ENCODE measurements around the gene UBE3C.
"Not testable (repeated sequence)": the region's sequence is repeated elsewhere in the genome, so short reads cannot be mapped to it uniquely, and the experiment has no call there.

The UBE3C gene

DNA sequence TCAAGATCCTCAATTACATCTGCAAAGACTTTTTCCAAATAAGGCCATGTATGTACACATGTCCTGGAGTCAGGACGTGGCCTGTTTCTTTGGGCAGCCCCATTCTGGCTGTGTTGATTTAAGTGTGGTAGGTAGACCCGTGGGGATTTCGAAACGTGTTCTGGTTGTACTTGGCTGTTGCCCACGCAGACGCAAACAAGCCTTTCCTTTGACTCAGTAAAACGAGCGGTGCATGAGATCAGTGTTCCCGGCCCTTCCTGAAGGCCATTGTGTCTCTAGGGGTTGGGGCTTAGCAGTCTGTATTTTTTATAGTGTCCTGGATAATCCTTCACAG is 133.2 kb downstream of the UBE3C start:
- DNase-seq (ENCODE audit: low read depth), result peak; percentile 99

DNA sequence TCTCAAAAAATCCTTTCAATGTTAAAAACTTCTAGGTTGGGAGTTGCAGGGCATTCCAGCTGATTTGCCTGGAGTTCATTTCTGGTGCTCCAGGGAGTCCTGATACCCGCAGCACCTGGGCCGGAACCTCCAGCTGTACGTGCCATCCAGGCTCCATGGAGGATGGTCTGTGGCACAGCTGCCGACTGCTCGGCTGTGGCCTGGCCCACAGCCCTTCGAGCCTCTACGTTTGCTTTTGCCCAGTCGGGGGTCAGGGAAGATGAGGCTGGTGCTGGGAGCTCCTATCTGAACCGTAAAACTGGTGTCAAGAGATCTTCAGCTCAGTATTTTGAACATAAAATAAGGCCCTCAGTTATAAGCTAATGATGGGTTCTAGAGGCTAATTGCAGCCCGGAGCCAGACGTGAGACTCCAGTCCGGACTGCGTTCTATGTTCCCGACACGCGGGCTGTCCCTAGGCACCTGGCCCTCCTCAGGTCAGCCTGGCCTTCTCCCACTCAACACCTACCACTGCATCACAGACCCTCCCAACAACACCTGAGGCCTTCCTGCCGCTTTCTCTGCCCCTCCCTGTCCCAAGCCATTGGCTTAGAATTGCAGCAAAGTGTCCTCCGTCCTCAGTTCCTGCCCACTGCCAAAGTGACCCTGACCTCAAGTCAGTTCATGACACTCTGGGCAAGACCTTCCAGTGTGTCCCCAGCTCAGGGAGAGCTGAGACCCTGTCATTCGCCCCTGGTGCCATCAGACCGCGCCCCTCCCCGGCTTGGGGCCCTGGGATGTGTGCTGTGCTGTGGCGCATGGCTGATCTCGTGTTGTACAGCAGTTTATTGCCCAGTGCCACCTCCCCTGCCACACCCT is 133.9 kb downstream of the UBE3C start:
- DNase-seq (ENCODE audit: low read depth), result no peak

GRCh38 chr7:157273208-157274093 is 134.7 kb downstream of the UBE3C start:
- DNase-seq (ENCODE audit: low read depth), result peak; percentile 41

DNA sequence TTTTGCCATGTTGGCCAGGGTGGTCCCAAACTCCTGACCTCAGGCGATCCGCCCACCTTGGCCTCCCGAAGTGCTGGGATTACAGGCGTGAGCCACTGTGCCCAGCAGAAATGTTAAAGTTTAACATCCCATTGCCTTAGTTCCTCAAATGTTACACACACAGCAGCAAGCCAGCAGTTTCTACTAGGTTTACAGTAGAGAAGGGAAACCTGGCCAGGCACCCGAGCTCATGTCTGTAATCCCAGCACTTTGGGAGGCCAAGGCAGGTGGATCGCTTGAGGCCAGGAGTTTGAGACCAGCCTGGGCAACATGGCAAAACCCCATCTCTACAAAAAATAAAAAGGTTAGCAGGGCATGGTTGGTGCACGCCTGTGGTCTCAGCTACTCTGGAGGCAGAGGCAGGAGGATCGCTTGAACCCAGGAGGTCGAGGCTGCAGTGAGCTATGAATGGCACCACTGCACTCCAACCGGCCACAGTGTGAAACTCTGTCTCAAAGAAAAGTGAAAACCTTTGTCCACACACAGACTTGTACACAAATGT is 135.4 kb downstream of the UBE3C start:
- not testable (repeated sequence) for DNase-seq (ENCODE audit: low read depth)

DNA sequence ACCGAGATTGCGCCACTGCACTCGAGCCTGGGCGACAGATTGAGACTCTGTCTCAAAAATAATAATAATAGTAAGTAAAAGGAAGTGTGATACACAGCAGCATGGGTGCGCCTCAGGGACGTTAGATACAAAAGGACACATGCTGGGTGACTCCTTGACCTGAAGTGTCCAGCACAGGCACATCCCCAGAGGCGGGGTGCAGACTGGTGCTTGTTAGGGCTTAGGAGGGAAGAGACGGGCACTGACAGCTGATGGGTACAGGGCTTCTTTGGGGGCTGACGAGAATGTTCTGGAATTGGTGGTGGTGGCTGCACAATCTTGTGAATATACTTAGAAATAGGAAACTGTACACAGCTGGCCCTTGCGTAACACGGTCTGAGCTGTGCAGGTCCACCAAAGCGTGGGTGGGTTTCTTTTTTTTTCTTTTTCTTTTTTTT is 136.3 kb downstream of the UBE3C start:
- no peak for DNase-seq (ENCODE audit: low read depth)

DNA sequence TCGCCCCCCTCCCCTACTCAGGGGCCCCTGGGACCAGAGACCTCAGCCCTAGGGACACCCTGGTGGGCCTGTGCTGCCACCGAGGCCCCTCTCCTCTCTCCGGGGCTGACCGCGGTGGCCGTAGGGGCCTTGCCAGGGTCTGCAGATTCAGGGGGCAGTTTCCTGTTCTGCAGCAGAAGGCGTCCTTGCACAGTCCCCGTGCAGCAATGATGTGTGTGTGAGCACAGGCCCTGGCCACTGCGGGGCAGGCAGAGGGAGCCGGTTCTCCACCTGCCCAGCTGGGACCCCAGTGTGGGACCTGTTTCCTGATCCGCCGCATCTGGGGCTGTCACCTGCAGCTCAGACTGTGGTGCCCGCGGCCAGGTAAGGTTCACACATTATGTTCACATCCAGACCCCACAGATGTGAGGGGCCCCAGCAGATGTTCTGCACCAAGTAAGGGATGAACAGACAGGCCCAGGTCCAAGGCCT is 137.4 kb downstream of the UBE3C start:
- no peak for DNase-seq (ENCODE audit: low read depth)

- no peak for DNase-seq (ENCODE audit: low read depth)
Observed at GRCh38 chr7:157276731-157277562, 138.2 kb downstream of the UBE3C start.

GRCh38 chr7:157277568-157277967 is 138.8 kb downstream of the UBE3C start:
- not testable (repeated sequence) for DNase-seq (ENCODE audit: low read depth)

DNA sequence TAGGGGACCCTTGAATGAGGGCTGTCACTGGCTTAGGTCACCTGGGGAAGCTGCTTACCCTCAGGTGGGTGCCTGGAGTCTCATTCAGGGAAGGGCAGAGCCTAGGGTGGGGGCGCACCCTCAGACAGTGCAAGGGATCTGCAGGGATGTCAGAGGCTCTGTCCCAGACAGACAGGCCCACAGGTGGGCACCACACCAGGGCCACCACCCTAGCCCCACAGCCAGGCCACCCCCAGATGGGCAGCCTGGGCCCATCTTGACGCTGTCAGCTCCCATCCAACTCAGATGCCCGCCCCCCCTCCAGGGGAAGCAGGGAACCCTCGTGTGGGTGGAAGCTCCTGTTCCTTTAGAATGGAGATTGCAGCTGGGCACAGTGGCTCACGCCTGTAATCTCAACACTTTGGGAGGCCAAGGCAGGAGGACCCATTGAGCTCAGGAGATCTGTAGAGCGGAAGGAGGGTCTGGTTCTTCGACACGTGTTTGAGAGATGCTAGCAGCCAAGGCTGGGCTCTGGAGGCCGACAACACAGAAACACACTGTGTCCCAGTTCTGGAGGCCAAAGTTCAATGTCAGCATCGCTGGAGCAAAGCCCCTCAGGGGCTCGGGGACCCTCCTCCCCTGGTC is 139.6 kb downstream of the UBE3C start:
- no peak for DNase-seq (ENCODE audit: low read depth)

GRCh38 chr7:157278791-157279724 is 140.3 kb downstream of the UBE3C start:
- DNase-seq (ENCODE audit: low read depth), result no peak

- DNase-seq (ENCODE audit: low read depth), result no peak
Observed at GRCh38 chr7:157279741-157280215, 141.1 kb downstream of the UBE3C start.

- DNase-seq (ENCODE audit: low read depth), result no peak
Observed at GRCh38 chr7:157280216-157280841, 141.6 kb downstream of the UBE3C start.

GRCh38 chr7:157281221-157281998 is 142.7 kb downstream of the UBE3C start:
- DNase-seq (ENCODE audit: low read depth), result no peak

DNA sequence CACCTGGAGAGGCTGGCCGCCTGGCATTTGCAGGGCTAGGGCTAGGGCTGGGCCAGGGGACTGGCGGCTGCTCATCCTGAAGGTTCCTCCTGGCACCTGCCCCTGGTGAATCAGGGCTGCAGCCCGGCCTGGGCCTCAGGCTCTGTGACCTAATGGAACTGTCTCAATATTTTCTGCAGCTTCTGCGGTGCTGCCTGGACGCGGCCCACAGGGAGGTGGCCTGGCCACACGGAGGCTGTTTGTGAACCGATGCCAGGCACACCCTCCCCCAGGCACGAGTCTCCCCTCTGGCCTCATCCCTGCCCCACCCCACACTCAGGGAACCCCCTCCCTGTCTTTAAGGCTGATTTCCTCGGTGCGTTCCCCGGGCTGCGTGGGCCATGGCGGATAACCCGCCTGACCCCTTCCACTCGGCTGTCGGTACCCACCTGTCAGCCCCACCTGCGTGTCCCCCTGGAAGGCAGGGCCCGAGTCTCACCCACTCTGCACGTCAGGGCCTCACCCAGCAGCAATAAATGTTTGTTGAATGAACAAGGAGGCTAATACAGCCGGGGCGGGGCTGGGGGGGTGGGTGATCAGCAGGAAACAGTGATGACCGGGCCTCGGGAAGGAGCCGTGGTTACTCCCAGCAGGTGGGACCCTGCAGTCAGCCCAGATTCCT is 143.5 kb downstream of the UBE3C start:
- no peak for DNase-seq (ENCODE audit: low read depth)

- no peak for DNase-seq (ENCODE audit: low read depth)
Observed at GRCh38 chr7:157284229-157285014, 145.7 kb downstream of the UBE3C start.

DNA sequence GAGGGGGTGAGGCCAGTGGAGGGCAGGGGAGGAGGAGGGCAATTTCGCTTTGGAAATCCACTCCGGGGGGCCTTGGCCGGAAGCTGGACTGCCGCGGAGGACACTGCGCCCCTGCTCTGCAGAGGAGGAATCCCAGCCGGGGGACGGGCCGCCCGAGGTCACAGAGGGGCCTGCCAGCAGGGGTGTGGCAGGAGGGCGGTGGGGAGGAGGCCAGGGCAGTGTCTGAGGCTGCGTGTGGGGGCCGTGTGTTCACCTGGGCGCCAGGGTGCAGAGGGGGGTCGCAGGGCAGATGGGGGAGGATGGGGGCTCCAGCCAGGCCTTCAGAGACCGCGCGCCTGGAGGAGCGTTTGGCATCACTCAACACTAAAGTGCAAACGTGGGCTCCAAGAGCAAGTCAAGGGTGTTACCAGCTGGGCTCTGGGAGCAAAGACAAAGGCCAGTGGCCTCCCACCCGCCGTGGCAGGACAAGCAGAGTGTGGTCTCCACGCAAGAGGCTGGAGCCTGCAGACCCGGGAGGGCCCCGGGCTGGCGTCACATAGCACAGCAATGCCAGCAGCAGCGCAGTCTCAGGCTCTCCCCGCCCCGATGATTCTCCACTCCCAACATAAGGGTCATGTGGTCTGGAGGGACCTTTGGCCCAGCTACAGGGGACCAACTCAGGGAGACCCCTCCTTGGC is 152.8 kb downstream of the UBE3C start:
- no peak for DNase-seq (ENCODE audit: low read depth)

GRCh38 chr7:157292258-157292657 is 153.5 kb downstream of the UBE3C start:
- DNase-seq (ENCODE audit: low read depth), result no peak
